ENCODE measurements around the gene ROPN1L.

DNA sequence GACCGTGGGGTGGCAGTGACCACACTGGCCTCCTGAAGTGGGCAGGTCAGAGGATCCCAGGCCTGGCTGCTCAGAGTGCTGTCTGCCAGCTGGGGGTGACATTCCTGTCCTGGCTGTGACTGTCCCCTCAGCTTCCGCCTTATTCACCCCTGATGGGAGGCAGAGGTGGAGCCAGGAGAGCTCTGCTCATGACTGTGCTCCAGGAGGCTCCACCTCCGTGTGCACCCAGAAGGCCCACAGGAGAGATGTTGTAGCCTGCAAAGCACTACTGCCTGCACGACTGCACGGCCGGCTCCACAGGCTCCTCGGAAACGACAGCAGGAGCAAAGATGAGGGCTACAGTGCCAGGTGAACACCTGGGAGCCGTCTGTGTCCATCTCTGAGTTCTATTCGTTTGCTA lies 60.9 kb downstream of the ROPN1L start:
- TF ChIP-seq, protein P1, sequence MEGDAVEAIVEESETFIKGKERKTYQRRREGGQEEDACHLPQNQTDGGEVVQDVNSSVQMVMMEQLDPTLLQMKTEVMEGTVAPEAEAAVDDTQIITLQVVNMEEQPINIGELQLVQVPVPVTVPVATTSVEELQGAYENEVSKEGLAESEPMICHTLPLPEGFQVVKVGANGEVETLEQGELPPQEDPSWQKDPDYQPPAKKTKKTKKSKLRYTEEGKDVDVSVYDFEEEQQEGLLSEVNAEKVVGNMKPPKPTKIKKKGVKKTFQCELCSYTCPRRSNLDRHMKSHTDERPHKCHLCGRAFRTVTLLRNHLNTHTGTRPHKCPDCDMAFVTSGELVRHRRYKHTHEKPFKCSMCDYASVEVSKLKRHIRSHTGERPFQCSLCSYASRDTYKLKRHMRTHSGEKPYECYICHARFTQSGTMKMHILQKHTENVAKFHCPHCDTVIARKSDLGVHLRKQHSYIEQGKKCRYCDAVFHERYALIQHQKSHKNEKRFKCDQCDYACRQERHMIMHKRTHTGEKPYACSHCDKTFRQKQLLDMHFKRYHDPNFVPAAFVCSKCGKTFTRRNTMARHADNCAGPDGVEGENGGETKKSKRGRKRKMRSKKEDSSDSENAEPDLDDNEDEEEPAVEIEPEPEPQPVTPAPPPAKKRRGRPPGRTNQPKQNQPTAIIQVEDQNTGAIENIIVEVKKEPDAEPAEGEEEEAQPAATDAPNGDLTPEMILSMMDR (conservative IDR thresholded peaks at IDR 0.05), result no peak
- no peak for TF ChIP-seq ZFX (IDR thresholded peaks at IDR 0.05)
